GM19328 (cell line): Measurements from ENCODE around the gene GM2A.
"Not testable (repeated sequence)": the region's sequence is repeated elsewhere in the genome, so short reads cannot be mapped to it uniquely, and the experiment has no call there.

Experiments used
- ATAC-seq: cut with Tn5 transposase; IDR thresholded peaks from one replicate; pipeline ENCODE4 v1.9.1; 2021; ENCODE audit warnings: mild to moderate bottlenecking, moderate library complexity; ENCODE audit not compliant: unreplicated experiment

The GM2A gene

DNA sequence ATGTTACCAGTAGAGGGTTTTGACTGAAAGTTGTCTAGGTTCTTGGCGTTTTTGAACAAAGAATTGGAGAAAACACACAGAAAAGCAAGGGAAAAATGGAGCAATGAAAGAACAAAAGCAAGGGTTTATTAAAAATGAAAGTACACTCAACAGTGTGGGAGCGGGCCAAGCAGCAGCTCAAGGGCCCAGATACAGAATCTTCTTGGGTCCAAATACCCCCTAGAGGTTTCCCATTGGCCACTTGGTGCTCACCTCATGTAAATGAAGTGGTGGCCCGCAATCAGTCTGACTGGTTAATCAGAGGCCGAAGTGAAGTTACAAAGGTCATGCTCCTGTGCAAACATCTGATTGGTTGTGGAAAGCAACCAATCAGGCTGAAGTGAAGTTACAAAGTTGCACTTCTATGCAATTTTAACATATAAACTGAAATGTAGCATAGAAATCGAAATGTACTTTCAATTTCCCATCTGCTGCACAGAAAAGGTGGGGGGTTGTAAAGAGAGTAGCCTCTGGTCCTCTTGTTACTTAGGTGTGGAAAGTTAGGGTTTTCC, 1.9 kb upstream of the GM2A start:
- no peak for ATAC-seq

DNA sequence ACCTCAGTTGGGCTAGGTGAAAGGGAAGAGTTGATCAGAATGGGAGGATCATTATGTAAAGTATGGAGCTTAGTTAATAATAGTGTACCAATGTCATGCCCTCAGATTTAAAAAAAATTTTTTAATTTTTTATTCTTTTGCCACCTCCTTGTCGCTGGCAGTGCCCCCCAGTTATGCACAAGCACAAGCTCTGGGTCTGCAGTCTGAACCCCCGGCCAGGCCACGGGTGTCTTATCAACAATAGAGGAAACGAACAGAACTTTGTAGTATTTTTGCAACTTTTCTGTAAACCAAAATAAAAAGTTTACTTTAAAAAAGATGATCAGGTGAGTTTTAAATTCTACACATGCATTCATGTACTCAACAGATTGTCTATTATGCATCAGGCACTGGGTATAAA, 1.4 kb upstream of the GM2A start:
- no peak for ATAC-seq

DNA sequence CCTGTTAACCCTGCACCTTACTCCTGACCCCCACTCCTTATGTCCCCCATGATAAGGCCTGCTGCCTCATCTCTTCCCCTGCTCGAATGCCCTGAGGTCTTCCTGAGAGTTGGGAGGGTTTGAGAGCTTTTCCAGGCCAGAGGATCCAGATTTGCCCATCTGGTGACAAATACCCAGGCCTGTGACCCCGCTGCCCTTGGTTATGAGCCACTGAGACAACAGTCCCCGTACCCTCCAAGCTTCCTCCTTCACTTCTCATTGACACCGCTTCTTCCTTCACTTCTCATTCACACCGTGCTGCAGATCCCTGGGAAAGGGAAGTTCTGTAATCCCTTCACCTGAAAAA, 593 bp downstream of the GM2A start:
- ATAC-seq: no peak

DNA sequence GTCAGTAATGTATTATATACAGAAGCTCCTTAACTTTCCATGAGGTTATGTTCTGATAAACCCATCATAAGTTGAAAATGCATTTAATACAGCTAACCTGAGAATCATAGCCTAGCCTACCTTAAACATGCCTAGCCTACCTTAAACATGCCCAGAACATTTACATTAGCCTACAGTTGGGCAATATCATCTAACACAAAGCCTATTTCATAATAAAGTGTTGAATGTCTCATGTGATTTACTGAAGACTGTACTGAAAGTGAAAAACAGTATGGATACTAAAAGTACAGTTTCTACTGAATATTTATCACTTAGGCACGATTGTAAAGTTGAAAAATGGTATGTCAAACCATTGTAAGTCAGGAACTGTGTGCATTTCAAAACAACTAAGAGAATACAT, 1.6 kb downstream of the GM2A start:
- ATAC-seq: no peak

DNA sequence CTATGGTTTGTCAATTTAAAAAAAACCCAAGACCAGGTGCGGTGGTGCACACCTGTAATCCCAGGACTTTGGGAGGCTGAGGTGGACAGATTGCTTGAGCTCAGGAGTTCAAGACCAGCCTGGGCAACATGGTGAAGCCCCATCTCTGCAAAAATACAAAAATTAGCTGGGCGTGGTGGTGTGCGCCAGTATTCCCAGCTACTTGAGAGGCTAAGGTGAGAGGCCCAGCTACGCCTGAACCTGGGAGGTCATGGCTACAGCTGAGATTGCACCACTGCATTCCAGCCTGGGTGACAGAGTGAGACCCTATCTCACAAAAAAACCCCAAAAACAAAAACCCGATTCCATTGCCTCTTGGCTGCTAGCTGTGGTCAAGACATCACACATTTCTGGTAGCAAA, 2.0 kb downstream of the GM2A start:
- not testable (repeated sequence) for ATAC-seq

DNA sequence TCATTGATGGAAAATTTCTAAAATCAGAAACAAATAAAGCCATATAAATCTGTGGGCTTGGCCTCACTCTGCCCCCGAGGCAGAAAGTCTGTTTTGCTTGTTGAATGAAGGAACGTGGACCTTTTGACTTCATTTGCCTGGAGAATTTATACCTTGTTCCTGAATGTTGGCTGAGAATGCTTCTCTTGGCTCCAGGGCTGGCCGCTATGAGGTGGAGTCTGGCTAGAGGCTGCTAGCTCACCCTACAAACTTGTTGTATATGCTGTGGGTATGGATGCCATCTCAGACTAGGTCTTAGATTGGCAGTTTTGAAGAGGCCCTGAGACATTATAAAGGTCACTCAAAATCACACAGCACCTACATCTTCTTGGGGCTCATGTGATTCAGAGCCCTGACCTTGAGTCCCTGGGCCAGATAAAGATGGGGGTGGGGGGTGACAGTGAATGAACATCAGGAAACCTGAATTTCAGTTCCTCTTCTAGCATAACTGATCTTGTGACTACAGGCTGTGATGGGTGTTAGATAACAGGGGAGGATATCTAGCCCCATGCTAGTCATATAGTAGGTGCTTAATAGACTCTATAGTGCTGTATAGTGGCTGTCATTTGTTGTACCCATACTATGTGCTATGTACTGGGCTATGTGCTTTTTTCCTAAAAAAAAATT, 2.8 kb downstream of the GM2A start:
- ATAC-seq: peak; percentile 35

DNA sequence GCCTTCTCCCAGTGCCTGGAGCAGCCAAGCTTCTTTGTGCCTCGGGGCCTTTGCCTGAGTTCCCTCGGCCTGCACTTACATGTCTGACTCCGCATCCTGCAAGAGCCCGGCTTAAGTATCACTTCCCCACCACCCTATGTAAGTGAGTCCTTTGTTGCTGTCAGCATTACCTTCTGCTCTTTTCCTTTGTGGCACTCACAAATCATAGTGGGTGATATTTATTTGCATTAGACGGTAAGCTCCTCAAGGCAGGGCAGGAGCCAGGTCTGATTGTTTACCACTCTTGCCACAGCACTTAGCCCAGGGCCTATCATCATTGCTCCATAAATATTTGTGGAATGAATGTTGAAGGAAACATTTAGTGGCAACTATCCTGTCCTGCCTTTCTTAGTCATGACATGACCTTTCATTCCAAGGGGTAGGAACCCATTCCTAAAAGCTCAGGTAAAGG, 4.8 kb downstream of the GM2A start:
- peak; percentile 29 for ATAC-seq

DNA sequence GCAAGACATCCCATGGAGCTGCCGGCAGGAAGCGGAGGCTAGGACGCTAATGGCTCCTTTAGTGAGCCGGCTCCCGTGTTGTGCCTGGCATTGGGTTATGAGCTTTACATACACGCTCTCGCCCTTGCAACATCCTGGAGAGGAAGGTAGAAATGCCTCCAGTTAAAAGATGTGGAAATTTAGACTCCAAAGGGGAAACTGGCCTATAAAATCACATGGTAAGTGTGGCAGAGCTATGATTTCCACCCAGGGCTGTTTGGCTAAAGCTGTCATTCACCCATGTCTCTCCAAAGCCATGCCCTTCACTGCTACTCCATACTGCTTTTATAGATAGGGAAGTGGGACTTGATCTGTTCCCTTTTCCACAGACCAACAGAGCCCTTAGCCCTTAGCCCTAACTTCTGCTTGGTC, 5.2 kb downstream of the GM2A start:
- no peak for ATAC-seq

DNA sequence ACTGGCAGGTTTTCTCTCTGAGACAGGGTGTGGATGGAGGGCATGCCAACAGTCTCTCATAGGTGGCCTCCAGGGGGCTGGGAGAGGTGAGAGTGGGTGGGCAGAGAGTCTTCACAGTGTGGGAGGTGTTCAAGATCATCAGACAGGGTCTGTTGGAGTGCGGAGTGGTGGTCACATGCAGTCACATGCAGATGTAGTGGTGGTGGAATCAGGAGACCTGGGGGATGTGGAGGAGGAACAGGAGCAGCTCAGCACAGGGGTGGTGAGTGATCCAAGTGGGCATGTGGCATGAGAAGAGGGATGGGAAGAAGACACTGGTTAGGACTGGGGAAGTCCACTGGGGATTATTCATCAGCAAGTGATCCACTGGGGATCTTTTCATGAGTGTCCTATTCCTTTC, 5.8 kb downstream of the GM2A start:
- ATAC-seq: no peak

DNA sequence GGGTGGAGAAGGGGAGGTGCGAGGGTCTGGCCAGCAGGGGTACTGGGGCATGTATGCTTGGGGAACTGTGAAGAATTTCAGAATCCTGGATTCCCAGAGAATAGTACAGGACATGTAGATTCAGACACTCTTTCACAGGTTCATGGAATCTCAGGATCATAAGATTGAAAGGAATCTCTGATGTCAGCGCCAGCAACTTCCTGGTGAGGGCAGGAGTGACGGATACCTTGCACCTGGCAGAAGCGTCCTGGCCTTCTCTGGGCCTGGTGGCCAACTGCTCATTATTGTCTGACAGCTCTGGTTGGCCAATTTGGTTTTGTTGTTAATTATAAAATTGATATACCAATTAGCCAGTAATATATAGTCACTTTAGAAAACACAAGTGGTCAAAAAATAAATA, 6.9 kb downstream of the GM2A start:
- ATAC-seq: no peak

DNA sequence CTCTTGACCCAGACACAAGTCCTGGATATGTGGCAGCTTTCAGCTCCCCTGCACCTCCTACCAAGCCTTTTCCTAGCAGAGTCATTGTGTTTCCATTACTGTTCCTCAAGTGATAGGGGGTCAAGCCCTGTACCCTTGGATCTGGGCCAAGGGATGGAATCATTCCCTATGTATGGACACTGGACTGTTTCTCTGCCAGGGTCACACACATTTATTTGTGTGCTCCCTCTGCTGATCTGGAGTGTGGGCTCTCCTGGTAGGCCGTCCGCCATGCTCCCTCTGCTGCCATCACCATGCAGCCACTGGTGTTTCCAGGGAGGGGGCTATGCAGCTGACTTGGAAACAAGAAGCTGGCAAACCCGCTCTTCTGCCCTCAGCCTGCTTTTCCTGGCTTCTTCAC, 9.5 kb downstream of the GM2A start:
- no peak for ATAC-seq

DNA sequence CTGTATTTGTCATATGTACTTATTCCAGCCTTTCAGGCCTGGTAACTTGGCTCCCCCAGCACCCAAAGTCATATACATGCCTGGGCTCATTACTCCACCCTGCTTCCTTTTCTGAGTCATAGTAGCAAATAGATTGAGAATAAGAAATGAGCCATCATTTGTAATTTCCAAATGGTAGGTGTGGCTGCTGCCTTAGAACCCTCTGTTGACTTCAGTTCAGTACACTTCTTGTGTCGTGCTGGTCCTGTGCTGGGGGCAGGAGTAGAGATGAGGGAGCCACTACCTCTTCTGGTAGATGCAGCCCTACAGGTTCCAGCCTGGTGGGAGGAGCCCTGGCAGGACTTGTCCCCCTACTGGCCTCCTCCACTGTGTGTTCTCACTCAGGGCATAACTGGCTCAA, 11.1 kb downstream of the GM2A start:
- no peak for ATAC-seq

DNA sequence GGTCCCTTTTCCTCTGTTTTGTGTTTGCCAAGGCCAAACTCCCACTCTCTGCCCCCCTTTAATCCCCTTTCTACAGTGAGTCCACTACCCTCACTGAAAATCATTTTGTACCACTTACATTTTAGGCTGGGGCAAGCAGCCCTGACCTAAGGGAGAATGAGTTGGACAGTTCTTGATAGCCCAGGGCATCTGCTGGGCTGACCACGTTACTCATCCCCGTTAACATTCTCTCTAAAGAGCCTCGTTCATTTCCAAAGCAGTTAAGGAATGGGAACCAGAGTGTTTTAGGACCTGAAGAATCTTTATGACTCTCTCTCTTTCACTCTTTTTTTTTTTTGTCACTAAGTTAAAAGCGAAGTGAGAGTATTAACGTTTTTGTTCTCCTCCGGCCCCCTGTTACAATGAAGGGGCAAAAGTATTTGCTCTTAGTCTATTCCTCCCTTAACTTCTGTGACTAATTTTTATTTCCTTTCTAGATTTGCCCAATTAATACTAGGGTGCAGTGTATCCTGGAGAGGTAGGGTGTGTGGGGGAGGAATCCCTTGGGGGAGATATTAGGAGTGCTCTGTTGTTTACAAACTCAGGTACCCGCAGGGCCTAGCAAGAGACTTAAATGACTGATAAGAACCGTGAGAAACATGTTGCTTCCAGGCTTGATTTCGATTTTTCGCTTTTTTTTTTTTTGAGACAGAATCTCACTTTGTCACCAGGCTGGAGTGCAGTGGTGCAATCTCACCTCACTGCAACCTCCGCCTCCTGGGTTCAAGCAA, 14.7 kb downstream of the GM2A start:
- no peak for ATAC-seq

DNA sequence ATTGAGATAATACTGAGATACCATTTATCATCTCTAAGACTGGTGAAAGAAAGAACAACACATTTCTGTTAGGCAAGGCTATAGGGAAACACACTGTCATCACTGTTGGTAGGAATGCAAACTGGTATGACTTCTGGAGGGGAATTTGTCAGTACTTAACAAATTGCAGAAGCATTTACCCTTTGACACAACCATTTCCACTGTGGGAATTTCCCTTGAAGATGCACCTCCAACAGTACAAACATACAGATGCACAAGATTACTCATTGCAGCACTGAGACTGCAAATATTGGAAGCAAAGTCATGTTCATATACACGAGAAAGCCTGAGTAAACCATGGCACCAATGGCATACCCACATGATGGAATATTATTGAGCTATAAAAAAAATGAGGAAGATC, 17.6 kb downstream of the GM2A start:
- ATAC-seq: peak; percentile 68

DNA sequence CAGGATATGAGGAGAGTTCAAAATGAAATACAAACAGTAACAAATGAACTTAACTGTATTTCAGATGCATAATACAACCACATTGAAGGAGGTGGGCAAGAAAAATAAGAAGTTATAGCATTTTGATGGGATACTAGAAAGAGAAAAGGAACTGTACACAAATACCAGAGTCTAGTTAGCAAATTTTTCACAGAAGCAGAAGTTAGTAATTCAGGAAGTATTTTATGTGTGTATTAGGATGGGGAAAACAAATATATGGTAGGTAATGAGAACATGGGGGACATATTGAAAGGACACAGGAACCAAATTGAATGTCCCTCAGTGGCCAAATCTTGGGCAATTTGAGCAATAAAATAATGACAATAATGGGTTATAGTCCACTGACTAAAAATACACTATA, 18.4 kb downstream of the GM2A start:
- no peak for ATAC-seq

DNA sequence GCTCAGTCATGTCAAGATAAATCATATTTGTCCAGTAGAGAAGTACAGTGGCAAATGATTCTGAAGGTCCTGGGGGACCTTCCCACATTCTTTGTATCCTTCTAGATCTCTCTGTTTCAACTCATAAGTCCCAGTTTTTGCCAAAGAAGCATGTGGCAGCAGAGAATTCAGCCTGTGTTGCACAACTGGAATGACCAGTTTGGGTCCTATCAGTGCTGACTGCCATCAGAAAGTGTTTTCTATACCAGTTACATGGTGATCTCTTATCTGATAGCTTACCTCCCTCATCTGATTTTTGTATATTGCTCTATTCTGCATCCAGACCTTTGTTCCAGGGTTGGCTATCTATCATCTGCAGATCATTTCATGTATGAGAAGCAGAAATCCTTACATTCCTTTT, 21.7 kb downstream of the GM2A start:
- no peak for ATAC-seq

DNA sequence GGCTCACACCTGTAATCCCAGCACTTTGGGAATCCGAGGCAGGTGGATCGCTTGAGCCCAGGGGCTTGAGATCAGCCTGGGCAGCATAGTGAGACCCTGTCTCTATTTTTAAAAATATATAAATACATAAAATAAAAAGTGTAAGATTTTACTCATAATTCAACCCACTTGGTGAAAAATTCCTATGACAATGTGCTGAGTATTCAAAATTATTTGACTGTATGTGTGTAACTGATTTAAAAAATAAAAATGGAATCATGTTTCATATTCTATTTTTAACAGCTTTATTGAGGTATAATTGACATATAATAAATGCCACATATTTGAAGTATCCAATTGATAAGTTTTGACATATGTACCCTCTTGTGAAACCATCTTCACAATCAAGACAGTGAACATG, 22.8 kb downstream of the GM2A start:
- no peak for ATAC-seq

DNA sequence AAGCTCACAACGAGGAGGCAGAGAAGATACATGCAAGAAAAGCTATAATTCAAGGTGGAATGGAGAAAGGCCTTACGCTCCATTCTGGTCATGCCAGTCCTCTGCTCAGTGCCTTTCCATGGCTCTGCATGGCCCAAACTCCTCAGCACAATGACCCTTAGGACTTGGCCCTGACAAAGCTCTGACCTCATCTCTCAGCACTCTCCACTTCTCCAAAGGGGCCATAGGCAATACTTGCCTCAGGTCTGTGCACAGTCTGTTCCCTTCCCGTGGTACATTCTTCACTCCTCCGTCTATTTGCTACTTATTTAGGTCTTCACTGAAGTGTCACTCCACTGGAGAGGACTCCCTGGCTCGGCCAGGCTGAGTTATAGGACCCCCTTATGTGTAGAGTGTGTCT, 25.9 kb downstream of the GM2A start:
- ATAC-seq: no peak

DNA sequence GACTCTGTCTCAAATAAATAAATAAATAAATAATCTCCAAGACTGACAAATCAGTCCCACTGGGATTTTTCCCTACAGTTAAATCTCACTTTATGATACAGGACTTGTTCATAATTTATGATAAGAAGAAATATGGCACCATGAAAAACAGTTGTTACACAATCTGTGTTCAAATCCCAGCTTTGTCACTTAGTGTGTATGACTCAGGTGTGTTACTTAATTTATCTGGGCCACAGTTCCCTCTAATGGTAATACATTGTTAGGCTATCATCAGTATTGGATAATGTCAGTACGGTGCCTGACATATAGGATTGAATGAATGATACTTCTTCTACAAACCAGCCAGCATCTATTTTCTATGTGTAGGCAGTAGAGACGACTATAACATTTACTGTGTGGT, 27.5 kb downstream of the GM2A start:
- ATAC-seq: no peak

DNA sequence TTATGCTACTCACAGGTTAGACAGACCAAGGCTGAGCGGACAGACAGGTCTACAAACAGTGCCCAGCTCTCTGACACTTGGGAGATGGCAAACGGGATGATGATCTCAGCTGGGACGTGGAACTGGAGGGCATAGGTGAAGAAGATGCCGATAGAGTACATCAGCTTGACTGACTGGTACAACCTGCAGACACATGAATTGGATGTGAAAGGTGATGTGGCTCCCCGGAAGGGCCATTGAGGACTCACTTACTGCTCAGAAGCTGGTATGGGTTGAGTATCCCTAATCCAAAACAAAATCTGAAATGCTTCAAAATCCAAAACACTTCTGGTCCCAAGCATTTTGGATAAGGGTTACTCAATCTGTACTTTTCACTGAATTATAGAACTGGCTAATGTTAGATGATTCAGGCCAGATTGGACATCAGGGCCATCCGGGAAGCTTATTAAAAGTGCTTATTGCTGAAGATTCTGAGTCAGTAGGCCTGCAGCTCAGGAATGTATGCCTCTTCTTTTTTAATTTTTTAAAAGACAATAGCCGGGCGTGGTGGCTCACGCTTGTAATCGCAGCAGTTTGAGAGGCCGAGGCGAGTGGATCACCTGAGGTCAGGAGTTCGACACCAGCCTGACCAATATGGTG, 28.1 kb downstream of the GM2A start:
- no peak for ATAC-seq

DNA sequence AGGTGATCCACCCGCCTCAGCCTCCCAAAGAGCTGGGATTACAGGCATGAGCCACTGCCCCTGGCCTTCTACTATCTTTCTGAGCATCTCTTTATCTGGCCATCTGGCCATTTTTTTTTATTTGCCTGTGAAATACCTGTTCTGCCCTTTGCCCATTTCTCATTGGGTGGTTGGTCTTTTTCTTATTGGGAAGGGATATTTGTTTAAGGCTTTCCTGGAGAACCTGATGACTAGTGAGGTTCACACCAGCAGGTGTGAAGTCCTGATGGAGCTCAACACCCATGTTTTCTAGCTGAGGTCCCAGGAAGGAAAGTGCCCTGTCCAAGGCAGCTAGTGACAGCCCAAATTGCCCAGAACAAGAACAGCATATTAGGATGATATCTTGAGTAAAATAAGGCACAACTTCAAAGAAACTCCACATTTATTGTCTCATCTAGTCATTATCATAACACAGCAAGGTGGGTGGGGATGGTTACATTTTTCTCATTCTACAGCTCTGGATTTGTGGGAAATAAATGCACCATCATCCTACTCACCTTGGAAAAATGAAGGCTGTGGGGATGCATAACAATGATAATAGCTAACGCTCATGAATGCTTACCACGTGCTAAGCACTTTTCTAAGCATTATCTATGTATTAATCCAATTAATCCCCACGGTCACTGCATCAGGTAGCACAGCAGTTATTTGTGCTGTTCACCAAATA, 30.3 kb downstream of the GM2A start:
- ATAC-seq: no peak
